GM18507 (cell line): Measurements from ENCODE around the gene LRBA.
"Not testable (repeated sequence)": the region's sequence is repeated elsewhere in the genome, so short reads cannot be mapped to it uniquely, and the experiment has no call there.

ENCODE experiments used
- DNase-seq: peaks from one replicate; pipeline ENCODE4 v3.0.0; 2011; ENCODE audit warnings: low read depth; ENCODE audit not compliant: insufficient read length; ENCODE audit errors: extremely low spot score
- FAIRE-seq: peaks from 2 replicates; lab custom pipeline; 2011; peaks lifted over from hg19 to GRCh38; lab: Jason Lieb, UNC

Gene LRBA

GRCh38 chr4:150567070-150567469, 448.0 kb downstream of the LRBA start:
- DNase-seq (no peak), FAIRE-seq (no peak)

GRCh38 chr4:150564967-150565366, 450.1 kb downstream of the LRBA start:
- FAIRE-seq = not testable (repeated sequence)

GRCh38 chr4:150562751-150563150, 452.3 kb downstream of the LRBA start:
- no peak for DNase-seq

More at GRCh38 chr4:150564967-150565366, 450.1 kb downstream of the LRBA start:
- not testable (repeated sequence) for DNase-seq

GRCh38 chr4:150562250-150562649, 452.8 kb downstream of the LRBA start:
- no peak for FAIRE-seq
- DNase-seq = no peak

More at GRCh38 chr4:150562751-150563150, 452.3 kb downstream of the LRBA start:
- no peak for FAIRE-seq

- FAIRE-seq = no peak
- DNase-seq = no peak
Measured at GRCh38 chr4:150561143-150561737, 453.8 kb downstream of the LRBA start.

GRCh38 chr4:150557811-150558210, 457.3 kb downstream of the LRBA start:
- DNase-seq, FAIRE-seq: not testable (repeated sequence)

- no peak for FAIRE-seq
- no peak for DNase-seq
Measured at GRCh38 chr4:150547154-150547838, 467.8 kb downstream of the LRBA start.

- FAIRE-seq = no peak
- no peak for DNase-seq
Measured at GRCh38 chr4:150546286-150546685, 468.8 kb downstream of the LRBA start.

- DNase-seq (no peak), FAIRE-seq (no peak)
Measured at GRCh38 chr4:150543042-150543441, 472.0 kb downstream of the LRBA start.

GRCh38 chr4:150541681-150542080, 473.4 kb downstream of the LRBA start:
- DNase-seq (no peak), FAIRE-seq (no peak)

GRCh38 chr4:150540959-150541360, 474.1 kb downstream of the LRBA start:
- no peak for FAIRE-seq
- no peak for DNase-seq

- DNase-seq (no peak), FAIRE-seq (no peak)
Measured at GRCh38 chr4:150540536-150540935, 474.5 kb downstream of the LRBA start.

GRCh38 chr4:150537911-150538310, 477.2 kb downstream of the LRBA start:
- not testable (repeated sequence) for FAIRE-seq

GRCh38 chr4:150534818-150535217, 480.3 kb downstream of the LRBA start:
- FAIRE-seq (no peak), DNase-seq (no peak)

More at GRCh38 chr4:150537911-150538310, 477.2 kb downstream of the LRBA start:
- not testable (repeated sequence) for DNase-seq

- FAIRE-seq (no peak), DNase-seq (no peak)
Measured at GRCh38 chr4:150533673-150534072, 481.4 kb downstream of the LRBA start.

GRCh38 chr4:150525321-150525868, 489.7 kb downstream of the LRBA start:
- FAIRE-seq = no peak

GRCh38 chr4:150518559-150518958, 496.5 kb downstream of the LRBA start:
- DNase-seq (no peak), FAIRE-seq (no peak)

More at GRCh38 chr4:150525321-150525868, 489.7 kb downstream of the LRBA start:
- no peak for DNase-seq

- no peak for DNase-seq
- FAIRE-seq = no peak
Measured at GRCh38 chr4:150515135-150515534, 499.9 kb downstream of the LRBA start.

- FAIRE-seq (no peak), DNase-seq (no peak)
Measured at GRCh38 chr4:150514709-150515108, 500.4 kb downstream of the LRBA start.

GRCh38 chr4:150510176-150510865, 504.8 kb downstream of the LRBA start:
- no peak for FAIRE-seq
- DNase-seq = no peak
